GM10248 (cell line): ENCODE results near the gene CCNI2.

Experiments used
- CTCF ChIA-PET: fragments of 300-600 bp; sonication (Branson Sonifier 250); formaldehyde crosslinking; extraction: SDS; loops from one replicate; lab custom pipeline; 2021; ENCODE audit warnings: antibody characterized with exemption; lab: Yijun Ruan, JAX
- POLR2A ChIA-PET: fragments of 350-650 bp; sonication (Branson Sonifier 250); formaldehyde crosslinking; extraction: SDS; loops from one replicate; lab custom pipeline; 2020; ENCODE audit warnings: antibody characterized with exemption; lab: Yijun Ruan, JAX
- DNase-seq: peaks from one replicate; pipeline ENCODE4 v3.0.0; 2012; ENCODE audit errors: extremely low spot score
- TF ChIP-seq, protein P1 (sequence below): IDR thresholded peaks from 2 replicates; pipeline ENCODE4 v1.5.1; 2012; ENCODE audit warnings: mild to moderate bottlenecking, low read depth; ENCODE audit errors: extremely low read depth, missing control alignments, control extremely low read depth

The CCNI2 gene

DNA sequence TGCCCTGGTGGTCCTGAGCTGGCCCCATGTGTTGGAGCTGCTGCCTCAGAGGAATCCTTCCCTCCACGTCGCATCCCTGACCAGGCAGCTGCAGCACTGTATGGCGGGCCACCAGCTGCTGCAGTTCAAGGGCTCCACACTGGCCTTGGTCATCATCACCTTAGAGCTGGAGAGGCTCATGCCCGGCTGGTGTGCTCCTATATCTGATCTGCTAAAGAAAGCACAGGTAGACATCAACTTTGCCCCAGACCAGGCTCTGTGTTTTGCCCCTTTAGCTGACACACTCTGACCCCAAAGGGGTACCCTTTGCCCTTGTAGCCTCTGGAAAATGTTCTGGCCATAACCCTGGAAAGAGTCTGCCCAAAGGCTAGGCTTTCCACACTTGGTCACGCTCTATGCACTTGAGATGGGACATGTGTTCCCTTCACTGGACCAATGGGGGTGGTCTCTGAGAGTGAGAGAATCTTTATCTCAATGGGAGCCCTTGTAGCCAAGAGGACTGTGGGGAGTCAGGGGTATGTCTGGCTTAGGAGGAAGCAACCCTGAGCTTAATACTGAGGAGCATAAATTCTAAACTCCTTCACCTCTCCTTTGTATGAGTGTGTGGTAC lies 4.8 kb downstream of the CCNI2 start:
- TF ChIP-seq, protein P1, sequence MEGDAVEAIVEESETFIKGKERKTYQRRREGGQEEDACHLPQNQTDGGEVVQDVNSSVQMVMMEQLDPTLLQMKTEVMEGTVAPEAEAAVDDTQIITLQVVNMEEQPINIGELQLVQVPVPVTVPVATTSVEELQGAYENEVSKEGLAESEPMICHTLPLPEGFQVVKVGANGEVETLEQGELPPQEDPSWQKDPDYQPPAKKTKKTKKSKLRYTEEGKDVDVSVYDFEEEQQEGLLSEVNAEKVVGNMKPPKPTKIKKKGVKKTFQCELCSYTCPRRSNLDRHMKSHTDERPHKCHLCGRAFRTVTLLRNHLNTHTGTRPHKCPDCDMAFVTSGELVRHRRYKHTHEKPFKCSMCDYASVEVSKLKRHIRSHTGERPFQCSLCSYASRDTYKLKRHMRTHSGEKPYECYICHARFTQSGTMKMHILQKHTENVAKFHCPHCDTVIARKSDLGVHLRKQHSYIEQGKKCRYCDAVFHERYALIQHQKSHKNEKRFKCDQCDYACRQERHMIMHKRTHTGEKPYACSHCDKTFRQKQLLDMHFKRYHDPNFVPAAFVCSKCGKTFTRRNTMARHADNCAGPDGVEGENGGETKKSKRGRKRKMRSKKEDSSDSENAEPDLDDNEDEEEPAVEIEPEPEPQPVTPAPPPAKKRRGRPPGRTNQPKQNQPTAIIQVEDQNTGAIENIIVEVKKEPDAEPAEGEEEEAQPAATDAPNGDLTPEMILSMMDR, result no peak
- CTCF ChIA-PET, result interaction anchor here (0.8 to 9.2 kb wide), 5 partner anchors 9 to 71 kb away, joined by 3 to 82 read pairs (median 3); partner anchors contain the start of genes KIF3A and SEPTIN8
- POLR2A ChIA-PET, result interaction anchor here (0.8 kb wide), 1 partner anchor 33 kb away, joined by 3 read pairs; no protein-coding TSS in a partner anchor
- peak; percentile 12 for DNase-seq

- ChIA-PET POLR2A (no interaction called here), CTCF (interaction anchor here (0.8 to 9.2 kb wide), 8 partner anchors 9 to 73 kb away, joined by 3 to 82 read pairs (median 4); partner anchors contain the start of genes KIF3A and SEPTIN8)
- TF ChIP-seq, protein P1, result no peak
- DNase-seq, result no peak
These were observed 5.4 kb downstream of the CCNI2 start for GRCh38 chr5:132752581-132753125.

GRCh38 chr5:132753135-132753987 lies 6.1 kb downstream of the CCNI2 start:
- DNase-seq, result no peak
- POLR2A ChIA-PET, result no interaction called here
- CTCF ChIA-PET, result interaction anchor here (0.8 to 9.2 kb wide), 11 partner anchors 10 to 112 kb away, joined by 3 to 82 read pairs (median 5); partner anchors contain the start of gene KIF3A
- TF ChIP-seq, protein P1, result peak; percentile 35

DNA sequence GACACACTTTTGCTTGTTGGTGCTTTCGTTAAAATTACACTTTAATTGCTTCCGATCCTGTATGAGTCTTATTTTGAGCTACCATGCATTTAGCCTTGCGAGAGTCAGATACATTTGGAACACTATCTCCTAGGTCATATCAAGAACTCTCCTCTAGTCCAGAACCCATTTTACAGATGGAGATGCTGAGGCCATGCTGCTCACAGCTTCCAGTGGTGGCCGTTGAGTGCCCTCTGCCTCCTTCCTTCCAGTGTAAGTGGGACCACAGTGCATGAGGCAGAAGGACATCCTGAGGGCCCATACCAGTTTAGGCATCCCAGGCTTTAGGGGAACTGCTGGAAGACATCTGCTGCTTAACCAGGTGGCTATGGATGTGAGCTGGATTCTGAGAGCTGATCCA lies 6.9 kb downstream of the CCNI2 start:
- ChIA-PET POLR2A (interaction anchor here (0.6 kb wide), 1 partner anchor 43 kb away, joined by 3 read pairs; no protein-coding TSS in a partner anchor), CTCF (interaction anchor here (0.6 to 9.2 kb wide), 14 partner anchors 9 to 113 kb away, joined by 3 to 82 read pairs (median 5); no protein-coding TSS in a partner anchor)
- no peak for DNase-seq
- TF ChIP-seq, protein P1, result no peak

DNA sequence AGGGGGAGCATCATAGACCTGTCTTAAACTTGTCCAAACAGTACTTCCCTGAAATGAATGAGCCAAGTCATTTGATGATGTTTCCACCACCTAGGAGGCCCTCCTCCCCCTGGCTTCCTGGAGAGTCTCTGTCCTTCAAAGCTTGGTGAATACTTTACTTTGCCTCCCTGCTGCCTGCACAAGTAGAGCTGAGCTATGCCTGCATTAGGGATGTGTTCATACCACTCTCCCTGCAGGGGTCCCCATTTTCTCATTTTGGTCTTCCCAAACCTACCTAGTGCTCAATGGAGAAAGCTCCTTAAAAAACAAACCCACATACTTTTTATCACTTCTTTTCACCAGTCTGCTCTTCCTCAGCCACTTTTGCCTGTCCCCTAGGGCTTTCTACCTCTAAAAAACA lies 7.7 kb downstream of the CCNI2 start:
- TF ChIP-seq, protein P1, result peak; percentile 2
- CTCF ChIA-PET, result interaction anchor here (0.6 to 9.2 kb wide), 14 partner anchors 8 to 113 kb away, joined by 3 to 82 read pairs (median 5); no protein-coding TSS in a partner anchor
- POLR2A ChIA-PET, result interaction anchor here (0.6 kb wide), 2 partner anchors 44 to 47 kb away, joined by 3 to 4 read pairs; no protein-coding TSS in a partner anchor
- DNase-seq, result no peak

GRCh38 chr5:132756542-132756941 lies 9.3 kb downstream of the CCNI2 start:
- TF ChIP-seq, protein P1, result no peak
- ChIA-PET POLR2A (no interaction called here), CTCF (interaction anchor here (1.2 to 9.2 kb wide), 6 partner anchors 9 to 95 kb away, joined by 3 to 82 read pairs (median 5); partner anchors contain the start of genes CCNI2 and KIF3A)
- no peak for DNase-seq
